Testis (tissue), 3 donors: Measurements from ENCODE around the gene PRKAR2B. TPM values are rescaled to one million over a fixed set of nuclear protein-coding genes. Genes with fewer than 3 reads are reported as not detected.

ENCODE experiments used
- DNase-seq: peaks from one replicate; pipeline ENCODE4 v3.0.0-alpha.2; 2019
- H3K27ac ChIP-seq, 2 donors: fragments of 200-600 bp; sonication (generic); one replicate each; pipeline ENCODE4 v1.5.1; 2019
- H3K27me3 ChIP-seq: fragments of 200-600 bp; sonication (generic); one replicate; pipeline ENCODE4 v1.5.1; 2019
- H3K36me3 ChIP-seq: fragments of 200-600 bp; sonication (generic); one replicate; pipeline ENCODE4 v1.5.1; 2017; ENCODE audit warnings: low read depth; ENCODE audit errors: missing control alignments
- H3K4me1 ChIP-seq: fragments of 200-600 bp; sonication (generic); one replicate; pipeline ENCODE4 v1.5.1; 2019
- H3K4me3 ChIP-seq, 2 donors: fragments of 200-600 bp; sonication (generic); one replicate each; pipeline ENCODE4 v1.5.1; 2017 to 2019
- H3K9me3 ChIP-seq: fragments of 200-600 bp; sonication (generic); one replicate; pipeline ENCODE4 v1.5.1; 2017
- POLR2A ChIP-seq: fragments of 450-650 bp; IDR thresholded peaks from one replicate; pipeline ENCODE4 v1.6.1; 2017; ENCODE audit warnings: antibody characterized with exemption, mild to moderate bottlenecking, moderate library complexity
- WGBS, 2 donors: methylation state at CpG; one replicate each; pipeline ENCODE4 v1.1.5; 2018; 5-methylcytosine and 5-hydroxymethylcytosine counted together
- intact Hi-C: fragments of 100-400 bp; cut with DNase I; formaldehyde crosslinking; loops from one replicate; pipeline ENCODE4 v1.15.1; 2023; ENCODE audit warnings: low total_unique reads
- polyA plus RNA-seq: library from polyadenylated mRNA; stranded (reverse); fragments of 350-450 nt; fragmentation: Illumina TruSeq; extraction: RNeasy Lipid Tissue Mini Kit (QIAGEN cat#74804); gene quantifications from one replicate; pipeline ENCODE4 v1.2.3, GENCODE V29; 2014; ENCODE audit warnings: low read depth, low replicate concordance; ENCODE audit not compliant: insufficient read depth
- total RNA-seq, 2 donors: library from RNA; depleted of rRNA; stranded (reverse); fragments of >200 nt; gene quantifications; one replicate each; pipeline ENCODE4 v1.2.3, GENCODE V29; 2016
- TF ChIP-seq, protein P1 (sequence below), 3 experiments: fragments of 450-650 bp in 2 of 3; fragments of 200-600 bp in 1 of 3; sonication (generic) in 1 of 3; IDR thresholded peaks; one replicate each; pipeline ENCODE4 v1.5.1; 2016 to 2019; ENCODE audit warnings: antibody characterized with exemption in 3 of 3, mild to moderate bottlenecking in 2 of 3, moderate library complexity in 1 of 3

The PRKAR2B gene
- total and polyA plus RNA-seq, 3 donors from 2014 or later = 51.7 to 81.8 (median 66.3) TPM

DNA sequence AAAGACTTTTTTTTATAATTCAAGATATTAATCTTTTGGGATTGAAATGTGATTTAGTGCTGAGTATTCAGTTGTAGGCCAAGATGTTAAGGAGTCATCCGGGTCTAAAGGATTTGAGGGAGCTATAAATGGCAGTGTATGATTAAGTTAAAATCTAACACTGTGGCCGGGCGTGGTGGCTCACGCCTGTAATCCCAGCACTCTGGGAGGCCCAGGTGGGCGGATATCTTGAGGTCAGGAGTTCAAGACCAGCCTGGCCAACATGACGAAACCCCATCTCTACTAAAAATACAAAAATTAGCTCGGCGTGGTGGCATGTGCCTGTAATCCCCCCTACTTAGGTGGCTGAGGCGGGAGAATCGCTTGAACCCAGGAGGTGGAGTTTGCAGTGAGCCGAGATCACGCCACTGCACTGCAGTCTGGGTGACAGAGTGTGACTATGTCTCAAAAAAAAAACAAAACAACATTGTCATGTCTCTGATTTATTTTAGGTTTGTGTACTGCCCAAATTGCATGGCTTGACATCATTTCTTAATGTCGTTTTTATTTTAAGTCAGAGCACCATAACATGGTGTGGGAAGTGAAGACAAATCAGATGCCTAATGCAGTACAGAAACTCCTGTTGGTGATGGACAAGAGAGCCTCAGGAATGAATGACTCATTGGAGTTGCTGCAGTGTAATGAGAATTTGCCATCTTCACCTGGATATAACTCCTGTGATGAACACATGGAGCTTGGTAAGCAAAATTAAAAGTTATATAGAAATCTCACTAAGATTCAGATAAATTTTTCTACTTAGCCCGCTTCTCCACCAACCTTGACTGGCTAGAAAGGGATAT lies 135.0 kb downstream of the PRKAR2B start:
- Histone ChIP-seq H3K27ac (no peak overlapping the region), H3K4me3 (no peak overlapping the region), H3K27me3 (no peaks in the 10 kb centered on the region), H3K4me1 (peaks cover under 1% of the 10 kb centered on the region), H3K9me3 (no peaks in the 10 kb centered on the region), H3K36me3 (no peaks in the 10 kb centered on the region)
- 86 to 89% methylated on average over 14 of the region's 14 CpGs for WGBS, 2 donors
- TF ChIP-seq, protein P1, sequence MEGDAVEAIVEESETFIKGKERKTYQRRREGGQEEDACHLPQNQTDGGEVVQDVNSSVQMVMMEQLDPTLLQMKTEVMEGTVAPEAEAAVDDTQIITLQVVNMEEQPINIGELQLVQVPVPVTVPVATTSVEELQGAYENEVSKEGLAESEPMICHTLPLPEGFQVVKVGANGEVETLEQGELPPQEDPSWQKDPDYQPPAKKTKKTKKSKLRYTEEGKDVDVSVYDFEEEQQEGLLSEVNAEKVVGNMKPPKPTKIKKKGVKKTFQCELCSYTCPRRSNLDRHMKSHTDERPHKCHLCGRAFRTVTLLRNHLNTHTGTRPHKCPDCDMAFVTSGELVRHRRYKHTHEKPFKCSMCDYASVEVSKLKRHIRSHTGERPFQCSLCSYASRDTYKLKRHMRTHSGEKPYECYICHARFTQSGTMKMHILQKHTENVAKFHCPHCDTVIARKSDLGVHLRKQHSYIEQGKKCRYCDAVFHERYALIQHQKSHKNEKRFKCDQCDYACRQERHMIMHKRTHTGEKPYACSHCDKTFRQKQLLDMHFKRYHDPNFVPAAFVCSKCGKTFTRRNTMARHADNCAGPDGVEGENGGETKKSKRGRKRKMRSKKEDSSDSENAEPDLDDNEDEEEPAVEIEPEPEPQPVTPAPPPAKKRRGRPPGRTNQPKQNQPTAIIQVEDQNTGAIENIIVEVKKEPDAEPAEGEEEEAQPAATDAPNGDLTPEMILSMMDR (IDR thresholded peaks at IDR 0.05) = no peak
- TF ChIP-seq POLR2A = no peak
- no peak for DNase-seq
- intact Hi-C loops = no loop called here

GRCh38 chr7:107180378-107180777 lies 135.9 kb downstream of the PRKAR2B start:
- Histone ChIP-seq H3K9me3 (no peaks in the 10 kb centered on the region), H3K36me3 (no peaks in the 10 kb centered on the region), H3K27me3 (no peaks in the 10 kb centered on the region), H3K4me3 (no peak overlapping the region), H3K27ac (no peak overlapping the region), H3K4me1 (no peaks in the 10 kb centered on the region)
- TF ChIP-seq POLR2A = no peak
- TF ChIP-seq, protein P1 (IDR thresholded peaks at IDR 0.05) = no peak
- DNase-seq = no peak
- 42 to 55% methylated on average over 1 of the region's 1 CpG for WGBS, 2 donors
- intact Hi-C loops = no loop called here

GRCh38 chr7:107181172-107181571 lies 136.7 kb downstream of the PRKAR2B start:
- intact Hi-C loops = no loop called here
- no peaks in the 10 kb centered on the region for H3K27me3 ChIP-seq
- no peak overlapping the region for H3K4me3 ChIP-seq
- WGBS, 2 donors = 87% methylated on average over 5 of the region's 5 CpGs
- H3K4me1 ChIP-seq = no peaks in the 10 kb centered on the region
- H3K27ac ChIP-seq = no peak overlapping the region
- no peaks in the 10 kb centered on the region for H3K9me3 ChIP-seq
- DNase-seq = no peak
- TF ChIP-seq, protein P1 (IDR thresholded peaks at IDR 0.05) = no peak
- no peak for TF ChIP-seq POLR2A
- no peaks in the 10 kb centered on the region for H3K36me3 ChIP-seq

GRCh38 chr7:107185716-107186115 lies 141.2 kb downstream of the PRKAR2B start:
- Histone ChIP-seq H3K4me3 (no peak overlapping the region), H3K36me3 (no peaks in the 10 kb centered on the region), H3K9me3 (no peaks in the 10 kb centered on the region), H3K27ac (no peak overlapping the region), H3K4me1 (no peaks in the 10 kb centered on the region), H3K27me3 (no peaks in the 10 kb centered on the region)
- TF ChIP-seq POLR2A = no peak
- TF ChIP-seq, protein P1 (IDR thresholded peaks at IDR 0.05) = no peak
- 78 to 94% methylated on average over 4 of the region's 4 CpGs for WGBS, 2 donors
- DNase-seq = no peak
- intact Hi-C loops = no loop called here

- 94 to 95% methylated on average over 4 of the region's 4 CpGs for WGBS, 2 donors
- TF ChIP-seq POLR2A = no peak
- TF ChIP-seq, protein P1 (IDR thresholded peaks at IDR 0.05) = no peak
Observed at GRCh38 chr7:107186240-107186639, 141.7 kb downstream of the PRKAR2B start.

More at GRCh38 chr7:107186240-107186639, 141.7 kb downstream of the PRKAR2B start:
- Histone ChIP-seq H3K4me1 (no peaks in the 10 kb centered on the region), H3K27me3 (no peaks in the 10 kb centered on the region), H3K27ac (no peak overlapping the region), H3K9me3 (no peaks in the 10 kb centered on the region), H3K36me3 (no peaks in the 10 kb centered on the region), H3K4me3 (no peak overlapping the region)
- intact Hi-C loops = no loop called here
- DNase-seq = no peak
